Measurements from ENCODE around the gene MUSTN1. TPM values are rescaled to one million over a fixed set of nuclear protein-coding genes. Genes with fewer than 3 reads are reported as not detected.

The MUSTN1 gene
- total RNA-seq, 1 donor from 2014 or later = 30.2 TPM

GRCh38 chr3:52873433-52874159 lies 38.8 kb upstream of the MUSTN1 start:
- intact Hi-C loops (cut with DNase I) = no loop called here
- no peak for DNase-seq (ENCODE audit: extremely low spot score in 2 of 2)
- no peak for TF ChIP-seq POLR2A (IDR thresholded peaks at IDR 0.05)
- no peak for TF ChIP-seq POLR2AphosphoS5 (IDR thresholded peaks at IDR 0.05; ENCODE audit: insufficient read depth in 1 of 2, low read depth in 1 of 2)
- TF ChIP-seq, protein P1, sequence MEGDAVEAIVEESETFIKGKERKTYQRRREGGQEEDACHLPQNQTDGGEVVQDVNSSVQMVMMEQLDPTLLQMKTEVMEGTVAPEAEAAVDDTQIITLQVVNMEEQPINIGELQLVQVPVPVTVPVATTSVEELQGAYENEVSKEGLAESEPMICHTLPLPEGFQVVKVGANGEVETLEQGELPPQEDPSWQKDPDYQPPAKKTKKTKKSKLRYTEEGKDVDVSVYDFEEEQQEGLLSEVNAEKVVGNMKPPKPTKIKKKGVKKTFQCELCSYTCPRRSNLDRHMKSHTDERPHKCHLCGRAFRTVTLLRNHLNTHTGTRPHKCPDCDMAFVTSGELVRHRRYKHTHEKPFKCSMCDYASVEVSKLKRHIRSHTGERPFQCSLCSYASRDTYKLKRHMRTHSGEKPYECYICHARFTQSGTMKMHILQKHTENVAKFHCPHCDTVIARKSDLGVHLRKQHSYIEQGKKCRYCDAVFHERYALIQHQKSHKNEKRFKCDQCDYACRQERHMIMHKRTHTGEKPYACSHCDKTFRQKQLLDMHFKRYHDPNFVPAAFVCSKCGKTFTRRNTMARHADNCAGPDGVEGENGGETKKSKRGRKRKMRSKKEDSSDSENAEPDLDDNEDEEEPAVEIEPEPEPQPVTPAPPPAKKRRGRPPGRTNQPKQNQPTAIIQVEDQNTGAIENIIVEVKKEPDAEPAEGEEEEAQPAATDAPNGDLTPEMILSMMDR (IDR thresholded peaks at IDR 0.05) = no peak
- peaks cover 7% of the 10 kb centered on the region for H3K4me1 ChIP-seq
- H3K27me3 ChIP-seq = no peaks in the 10 kb centered on the region
- H3K9me3 ChIP-seq = no peaks in the 10 kb centered on the region
- no peak overlapping the region for H3K4me3 ChIP-seq
- H3K27ac ChIP-seq = no peak overlapping the region
- H3K36me3 ChIP-seq = no peaks in the 10 kb centered on the region

GRCh38 chr3:52872245-52872644 lies 37.4 kb upstream of the MUSTN1 start:
- no peaks in the 10 kb centered on the region for H3K36me3 ChIP-seq
- TF ChIP-seq POLR2AphosphoS5 (IDR thresholded peaks at IDR 0.05; ENCODE audit: insufficient read depth in 1 of 2, low read depth in 1 of 2) (no peak), POLR2A (IDR thresholded peaks at IDR 0.05) (no peak)
- TF ChIP-seq, protein P1 (IDR thresholded peaks at IDR 0.05) = no peak
- no peaks in the 10 kb centered on the region for H3K27me3 ChIP-seq
- no peaks in the 10 kb centered on the region for H3K9me3 ChIP-seq
- intact Hi-C loops (cut with DNase I) = no loop called here
- DNase-seq (ENCODE audit: extremely low spot score in 2 of 2) = no peak
- H3K4me3 ChIP-seq = no peak overlapping the region
- no peak overlapping the region for H3K27ac ChIP-seq
- peaks cover 7% of the 10 kb centered on the region for H3K4me1 ChIP-seq

DNA sequence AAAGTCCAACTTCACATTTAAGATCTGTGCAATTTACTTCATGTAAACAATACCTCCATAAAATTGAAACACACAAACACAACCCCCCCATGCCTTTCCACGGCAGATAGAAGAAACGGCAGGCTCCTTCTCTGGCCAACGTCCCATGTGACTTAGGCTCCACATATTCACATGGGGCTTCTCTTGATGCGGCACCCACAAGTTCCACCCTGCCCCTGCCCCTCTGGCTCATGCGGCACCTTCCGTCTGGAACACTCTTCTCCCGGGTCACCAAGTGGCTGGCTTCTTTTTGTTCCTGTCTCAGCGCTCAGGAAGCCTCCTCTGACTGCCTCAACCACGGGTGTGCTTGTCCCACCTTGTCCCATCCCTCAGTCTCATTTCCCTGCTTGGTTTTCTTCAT lies 36.9 kb upstream of the MUSTN1 start:
- Histone ChIP-seq H3K4me3 (no peak overlapping the region), H3K4me1 (peaks cover 7% of the 10 kb centered on the region), H3K36me3 (no peaks in the 10 kb centered on the region), H3K9me3 (no peaks in the 10 kb centered on the region), H3K27ac (no peak overlapping the region), H3K27me3 (no peaks in the 10 kb centered on the region)
- DNase-seq (ENCODE audit: extremely low spot score in 2 of 2) = no peak
- intact Hi-C loops (cut with DNase I) = no loop called here
- TF ChIP-seq POLR2A (IDR thresholded peaks at IDR 0.05) (no peak), POLR2AphosphoS5 (IDR thresholded peaks at IDR 0.05; ENCODE audit: insufficient read depth in 1 of 2, low read depth in 1 of 2) (no peak)
- TF ChIP-seq, protein P1 (IDR thresholded peaks at IDR 0.05) = no peak

DNA sequence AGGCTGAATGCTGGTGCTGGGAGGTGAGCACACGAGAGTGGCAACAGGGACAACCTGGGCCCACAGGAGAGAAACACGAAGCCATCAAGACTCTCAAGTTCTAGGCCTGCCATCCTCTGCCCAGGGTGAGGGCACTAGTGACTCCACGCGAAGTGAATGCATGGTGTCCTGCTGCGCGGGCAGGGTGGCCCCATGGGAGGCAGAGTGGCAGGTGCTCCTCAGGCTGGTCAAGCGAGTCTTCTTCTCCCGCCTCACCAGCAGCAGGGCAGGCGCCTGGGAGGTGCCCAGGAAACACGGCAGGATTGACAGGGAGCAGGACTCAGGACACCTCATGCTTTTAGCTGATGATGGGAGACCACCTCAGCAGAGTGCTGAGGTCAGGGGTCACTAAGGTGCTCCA lies 35.7 kb upstream of the MUSTN1 start:
- DNase-seq (ENCODE audit: extremely low spot score in 2 of 2) = no peak
- TF ChIP-seq, protein P1 (IDR thresholded peaks at IDR 0.05) = no peak
- TF ChIP-seq POLR2AphosphoS5 (IDR thresholded peaks at IDR 0.05; ENCODE audit: insufficient read depth in 1 of 2, low read depth in 1 of 2) = no peak
- TF ChIP-seq POLR2A (IDR thresholded peaks at IDR 0.05) = no peak
- no peaks in the 10 kb centered on the region for H3K36me3 ChIP-seq
- H3K27me3 ChIP-seq = no peaks in the 10 kb centered on the region
- no peak overlapping the region for H3K4me3 ChIP-seq
- intact Hi-C loops (cut with DNase I) = no loop called here
- no peak overlapping the region for H3K27ac ChIP-seq
- H3K4me1 ChIP-seq = peaks cover 7% of the 10 kb centered on the region
- no peaks in the 10 kb centered on the region for H3K9me3 ChIP-seq

DNA sequence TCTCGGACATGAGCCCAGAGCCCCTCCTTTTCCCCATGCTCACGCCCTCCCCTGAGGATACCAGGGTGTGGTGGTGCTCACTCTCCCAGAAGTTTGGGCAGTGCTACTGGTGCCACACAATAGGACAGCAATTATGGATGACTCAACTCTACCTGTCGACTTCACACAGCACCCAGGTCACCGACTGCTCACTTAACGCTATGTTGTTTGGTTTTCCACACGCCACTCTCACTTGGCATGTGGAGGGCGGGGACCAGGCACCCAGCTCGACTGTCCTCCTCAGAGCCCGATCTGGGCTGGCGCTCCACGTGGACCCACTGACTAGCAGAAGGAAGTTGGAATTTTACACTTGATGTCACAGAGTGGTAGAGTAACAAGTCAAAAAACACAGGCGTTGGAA lies 31.6 kb upstream of the MUSTN1 start:
- no peaks in the 10 kb centered on the region for H3K9me3 ChIP-seq
- intact Hi-C loops (cut with DNase I) = no loop called here
- no peaks in the 10 kb centered on the region for H3K4me1 ChIP-seq
- no peak overlapping the region for H3K4me3 ChIP-seq
- TF ChIP-seq POLR2AphosphoS5 (IDR thresholded peaks at IDR 0.05; ENCODE audit: insufficient read depth in 1 of 2, low read depth in 1 of 2) (no peak), POLR2A (IDR thresholded peaks at IDR 0.05) (no peak)
- TF ChIP-seq, protein P1 (IDR thresholded peaks at IDR 0.05) = no peak
- H3K27ac ChIP-seq = no peak overlapping the region
- no peaks in the 10 kb centered on the region for H3K27me3 ChIP-seq
- no peak for DNase-seq (ENCODE audit: extremely low spot score in 2 of 2)
- H3K36me3 ChIP-seq = no peaks in the 10 kb centered on the region
